CD8-positive, alpha-beta memory T cell (primary cell): Measurements from ENCODE around the gene ARHGAP26. TPM values are rescaled to one million over a fixed set of nuclear protein-coding genes. Genes with fewer than 3 reads are reported as not detected.

Experiments
- CTCF ChIA-PET: fragments of 350-600 bp; sonication (Branson Sonifier 250); formaldehyde crosslinking; loops from one replicate; lab custom pipeline; 2021; ENCODE audit warnings: antibody characterized with exemption; lab: Charles Lee
- POLR2A ChIA-PET: fragments of 350-600 bp; sonication (Branson Sonifier 250); formaldehyde crosslinking; loops from one replicate; lab custom pipeline; 2021; ENCODE audit warnings: antibody characterized with exemption; lab: Charles Lee
- DNase-seq, 5 donors: peaks; one replicate each; pipeline versions ENCODE4 v3.0.0 to v3.0.0-alpha.2; 2020 to 2022; ENCODE audit warnings: mixed read lengths in 1 of 5
- H3K27ac ChIP-seq: one replicate; pipeline ENCODE4 v1.7.0; 2013; ENCODE audit warnings: low read depth, mild to moderate bottlenecking, low read length, moderate library complexity
- H3K27me3 ChIP-seq: 2 replicates; pipeline ENCODE4 v1.7.0; 2013; ENCODE audit warnings: low read length, mild to moderate bottlenecking; ENCODE audit not compliant: insufficient read depth, poor library complexity, severe bottlenecking
- H3K36me3 ChIP-seq: 2 replicates; pipeline ENCODE4 v1.7.0; 2013; ENCODE audit warnings: mild to moderate bottlenecking, low read length, moderate library complexity; ENCODE audit not compliant: insufficient read depth
- H3K4me1 ChIP-seq: 2 replicates; pipeline ENCODE4 v1.7.0; 2013; ENCODE audit warnings: mild to moderate bottlenecking, low read length, moderate library complexity; ENCODE audit not compliant: insufficient read depth
- H3K4me3 ChIP-seq: 2 replicates; pipeline ENCODE4 v1.7.0; 2013; ENCODE audit warnings: mild to moderate bottlenecking, low read length
- H3K9me3 ChIP-seq: 2 replicates; pipeline ENCODE4 v1.7.0; 2013; ENCODE audit warnings: mild to moderate bottlenecking, low read length
- H3K27ac Mint-ChIP-seq, 8 donors: one replicate each; pipeline ENCODE4 v1.8.0; 2020 to 2021; ENCODE audit warnings: mixed read lengths in 8 of 8, mild to moderate bottlenecking in 6 of 8, inconsistent platforms in 3 of 8, moderate library complexity in 3 of 8
- H3K27me3 Mint-ChIP-seq, 2 donors: one replicate each; pipeline ENCODE4 v1.8.0; 2020 to 2021; ENCODE audit warnings: mixed read lengths in 2 of 2, mild to moderate bottlenecking in 1 of 2, moderate library complexity in 1 of 2
- H3K36me3 Mint-ChIP-seq, 3 donors: one replicate each; pipeline ENCODE4 v1.8.0; 2020 to 2021; ENCODE audit warnings: mixed read lengths in 3 of 3, inconsistent platforms in 1 of 3, mild to moderate bottlenecking in 1 of 3
- H3K4me1 Mint-ChIP-seq, 3 donors: one replicate each; pipeline ENCODE4 v1.8.0; 2020 to 2021; ENCODE audit warnings: mixed read lengths in 3 of 3, inconsistent platforms in 1 of 3, mild to moderate bottlenecking in 1 of 3
- H3K4me3 Mint-ChIP-seq, 7 donors: one replicate each; pipeline ENCODE4 v1.8.0; 2020 to 2021; ENCODE audit warnings: mixed read lengths in 7 of 7, mild to moderate bottlenecking in 6 of 7, moderate library complexity in 4 of 7, inconsistent platforms in 2 of 7
- H3K9me3 Mint-ChIP-seq, 5 donors: one replicate each; pipeline ENCODE4 v1.8.0; 2020 to 2022; ENCODE audit warnings: mixed read lengths in 5 of 5, mild to moderate bottlenecking in 3 of 5, moderate library complexity in 2 of 5, inconsistent platforms in 1 of 5
- polyA plus RNA-seq: library from polyadenylated mRNA; unstranded; fragments of 300-500 nt; fragmentation: Illumina TruSeq; gene quantifications from one replicate; pipeline ENCODE4 v1.2.3, GENCODE V29; 2021
- total RNA-seq, 2 experiments: library from RNA; stranded (reverse); gene quantifications; one replicate each; pipeline ENCODE4 v1.2.3, GENCODE V29; 2021

Gene ARHGAP26
- total and polyA plus RNA-seq, 3 experiments from 2014 or later: 16.7 to 37.1 (median 19.7) TPM

GRCh38 chr5:142800776-142801494 lies 30.8 kb downstream of the ARHGAP26 start:
- CTCF ChIA-PET: interaction anchor here (0.7 to 5.4 kb wide), 11 partner anchors 9 to 202 kb away, joined by 3 to 55 read pairs (median 5); partner anchors contain the start of gene ARHGAP26
- peaks cover 60% of the 10 kb centered on the region for H3K4me1 ChIP-seq

GRCh38 chr5:142801495-142801871 lies 31.3 kb downstream of the ARHGAP26 start:
- H3K36me3 ChIP-seq: no peaks in the 10 kb centered on the region
- H3K4me3 Mint-ChIP-seq: peak overlapping the region in 5 of 7 donors; percentile 72 to 81 (median 78)
- no peaks in the 10 kb centered on the region for H3K36me3 Mint-ChIP-seq
- no peaks in the 10 kb centered on the region for H3K27me3 ChIP-seq
- no peaks in the 10 kb centered on the region for H3K9me3 Mint-ChIP-seq
- H3K4me1 Mint-ChIP-seq: peaks cover 76 to 92% (median 82%) of the 10 kb centered on the region in 3 donors
- ChIA-PET CTCF (interaction anchor here (1.0 to 5.4 kb wide), 9 partner anchors 8 to 88 kb away, joined by 3 to 55 read pairs (median 5); partner anchors contain the start of gene ARHGAP26), POLR2A (interaction anchor here (1.2 to 4.8 kb wide), 2 partner anchors 18 to 31 kb away, joined by 4 to 39 read pairs; partner anchors contain the start of gene ARHGAP26)
- no peaks in the 10 kb centered on the region for H3K9me3 ChIP-seq
- H3K27ac ChIP-seq: peak overlapping the region; percentile 32
- H3K27me3 Mint-ChIP-seq: peaks cover 0 to 2% of the 10 kb centered on the region in 2 donors
- peak overlapping the region; percentile 85 to 98 (median 94) for H3K27ac Mint-ChIP-seq
- peak overlapping the region; percentile 33 for H3K4me3 ChIP-seq
- no peak for DNase-seq
- H3K4me1 ChIP-seq: peaks cover 54% of the 10 kb centered on the region

More at GRCh38 chr5:142800776-142801494, 30.8 kb downstream of the ARHGAP26 start:
- Histone ChIP-seq H3K36me3 (no peaks in the 10 kb centered on the region), H3K27ac (peak overlapping the region; percentile 32), H3K4me3 (peak overlapping the region; percentile 33), H3K27me3 (no peaks in the 10 kb centered on the region), H3K9me3 (no peaks in the 10 kb centered on the region)
- H3K36me3 Mint-ChIP-seq: no peaks in the 10 kb centered on the region
- H3K27ac Mint-ChIP-seq: peak overlapping the region; percentile 85 to 98 (median 94)
- peaks cover 0 to 2% of the 10 kb centered on the region in 2 donors for H3K27me3 Mint-ChIP-seq
- peak; percentile 23 to 71 (median 70) for DNase-seq
- POLR2A ChIA-PET: interaction anchor here (0.6 to 4.8 kb wide), 7 partner anchors 15 to 603 kb away, joined by 3 to 39 read pairs (median 3); partner anchors contain the start of gene ARHGAP26
- H3K4me1 Mint-ChIP-seq: peaks cover 82 to 95% (median 86%) of the 10 kb centered on the region in 3 donors
- no peaks in the 10 kb centered on the region for H3K9me3 Mint-ChIP-seq
- peak overlapping the region; percentile 64 to 89 (median 78) for H3K4me3 Mint-ChIP-seq

GRCh38 chr5:142803428-142804125 lies 33.4 kb downstream of the ARHGAP26 start:
- H3K4me3 Mint-ChIP-seq: no peak overlapping the region
- peak overlapping the region in 7 of 8 donors; percentile 21 to 84 (median 69) for H3K27ac Mint-ChIP-seq
- DNase-seq: no peak
- Histone ChIP-seq H3K27me3 (no peaks in the 10 kb centered on the region), H3K27ac (no peak overlapping the region), H3K4me1 (peaks cover 37% of the 10 kb centered on the region), H3K36me3 (no peaks in the 10 kb centered on the region), H3K9me3 (no peaks in the 10 kb centered on the region), H3K4me3 (no peak overlapping the region)
- H3K27me3 Mint-ChIP-seq: peaks cover 0 to 2% of the 10 kb centered on the region in 2 donors
- no peaks in the 10 kb centered on the region for H3K36me3 Mint-ChIP-seq
- H3K9me3 Mint-ChIP-seq: no peaks in the 10 kb centered on the region
- CTCF ChIA-PET: no interaction called here
- peaks cover 65 to 89% (median 66%) of the 10 kb centered on the region in 3 donors for H3K4me1 Mint-ChIP-seq
- POLR2A ChIA-PET: no interaction called here

GRCh38 chr5:142805339-142805738 lies 35.2 kb downstream of the ARHGAP26 start:
- H3K9me3 ChIP-seq: no peaks in the 10 kb centered on the region
- no peak overlapping the region for H3K27ac ChIP-seq
- no peak overlapping the region for H3K4me3 ChIP-seq
- no peaks in the 10 kb centered on the region for H3K36me3 ChIP-seq
- Mint-ChIP-seq H3K27me3 (no peaks in the 10 kb centered on the region), H3K4me3 (no peak overlapping the region), H3K36me3 (no peaks in the 10 kb centered on the region), H3K4me1 (peaks cover 65 to 89% (median 66%) of the 10 kb centered on the region in 3 donors), H3K9me3 (no peaks in the 10 kb centered on the region), H3K27ac (peak overlapping the region in 5 of 8 donors; percentile 17 to 79 (median 40))
- CTCF ChIA-PET: interaction anchor here (1.0 to 1.3 kb wide), 3 partner anchors 34 to 58 kb away, joined by 3 read pairs; partner anchors contain the start of gene ARHGAP26
- POLR2A ChIA-PET: no interaction called here
- H3K4me1 ChIP-seq: peaks cover 20% of the 10 kb centered on the region
- H3K27me3 ChIP-seq: no peaks in the 10 kb centered on the region
- no peak for DNase-seq

GRCh38 chr5:142806841-142807267 lies 36.7 kb downstream of the ARHGAP26 start:
- H3K4me3 ChIP-seq: no peak overlapping the region
- Mint-ChIP-seq H3K4me3 (no peak overlapping the region), H3K4me1 (peaks cover 61 to 88% (median 63%) of the 10 kb centered on the region in 3 donors), H3K36me3 (peaks cover 0 to 3% (median 0%) of the 10 kb centered on the region in 3 donors), H3K27ac (peak overlapping the region in 1 of 8 donors; percentile 60), H3K27me3 (no peaks in the 10 kb centered on the region), H3K9me3 (no peaks in the 10 kb centered on the region)
- H3K27ac ChIP-seq: no peak overlapping the region
- no peaks in the 10 kb centered on the region for H3K36me3 ChIP-seq
- DNase-seq: no peak
- H3K4me1 ChIP-seq: peaks cover 8% of the 10 kb centered on the region
- ChIA-PET CTCF (no interaction called here), POLR2A (no interaction called here)
- H3K9me3 ChIP-seq: no peaks in the 10 kb centered on the region
- H3K27me3 ChIP-seq: no peaks in the 10 kb centered on the region

GRCh38 chr5:142807372-142807911 lies 37.3 kb downstream of the ARHGAP26 start:
- Mint-ChIP-seq H3K4me3 (no peak overlapping the region), H3K9me3 (no peaks in the 10 kb centered on the region), H3K4me1 (peaks cover 55 to 84% (median 63%) of the 10 kb centered on the region in 3 donors), H3K27ac (peak overlapping the region in 3 of 8 donors; percentile 3 to 63 (median 26)), H3K27me3 (no peaks in the 10 kb centered on the region), H3K36me3 (peaks cover 0 to 3% (median 0%) of the 10 kb centered on the region in 3 donors)
- no peak overlapping the region for H3K4me3 ChIP-seq
- H3K27me3 ChIP-seq: no peaks in the 10 kb centered on the region
- no peak for DNase-seq
- no peaks in the 10 kb centered on the region for H3K36me3 ChIP-seq
- H3K27ac ChIP-seq: no peak overlapping the region
- CTCF ChIA-PET: interaction anchor here (1.5 to 1.7 kb wide), 2 partner anchors 16 to 38 kb away, joined by 3 to 7 read pairs; partner anchors contain the start of gene ARHGAP26
- peaks cover 12% of the 10 kb centered on the region for H3K4me1 ChIP-seq
- POLR2A ChIA-PET: interaction anchor here (0.7 kb wide), 1 partner anchor 59 kb away, joined by 10 read pairs; no protein-coding TSS in a partner anchor
- no peaks in the 10 kb centered on the region for H3K9me3 ChIP-seq

GRCh38 chr5:142808878-142809598 lies 38.9 kb downstream of the ARHGAP26 start:
- Histone ChIP-seq H3K9me3 (no peaks in the 10 kb centered on the region), H3K4me3 (no peak overlapping the region), H3K36me3 (no peaks in the 10 kb centered on the region), H3K4me1 (peaks cover 12% of the 10 kb centered on the region), H3K27me3 (no peaks in the 10 kb centered on the region), H3K27ac (no peak overlapping the region)
- no peaks in the 10 kb centered on the region for H3K27me3 Mint-ChIP-seq
- CTCF ChIA-PET: interaction anchor here (0.7 to 1.7 kb wide), 5 partner anchors 8 to 58 kb away, joined by 3 to 7 read pairs (median 5); partner anchors contain the start of gene ARHGAP26
- H3K4me3 Mint-ChIP-seq: no peak overlapping the region
- POLR2A ChIA-PET: interaction anchor here (0.6 kb wide), 1 partner anchor 23 kb away, joined by 3 read pairs; no protein-coding TSS in a partner anchor
- H3K27ac Mint-ChIP-seq: peak overlapping the region in 2 of 8 donors; percentile 16 to 39
- H3K4me1 Mint-ChIP-seq: peaks cover 51 to 77% (median 61%) of the 10 kb centered on the region in 3 donors
- peaks cover 0 to 5% (median 3%) of the 10 kb centered on the region in 3 donors for H3K36me3 Mint-ChIP-seq
- no peaks in the 10 kb centered on the region for H3K9me3 Mint-ChIP-seq
- DNase-seq: no peak
